H54 (cell line): ENCODE data around the gene FGFR3.

Source experiments
- DNase-seq: peaks from one replicate; pipeline ENCODE4 v3.0.0; 2011; ENCODE audit warnings: low spot score, mixed read lengths; ENCODE audit not compliant: insufficient read length
- FAIRE-seq: peaks from 3 replicates; lab custom pipeline; 2011; peaks lifted over from hg19 to GRCh38; lab: Jason Lieb, UNC
- POLR2A ChIP-seq: IDR thresholded peaks from 2 replicates; pipeline ENCODE4 v1.6.1; 2011; ENCODE audit warnings: low read depth, mild to moderate bottlenecking, low read length

FGFR3 gene

GRCh38 chr4:1855333-1856070 is 62.4 kb downstream of the FGFR3 start:
- DNase-seq (no peak), FAIRE-seq (no peak)
- no peak; the same call in 1 of the 2 replicates for TF ChIP-seq POLR2A

- FAIRE-seq (no peak), DNase-seq (peak; percentile 85)
- TF ChIP-seq POLR2A: peak; percentile 73
Observed at GRCh38 chr4:1856071-1856942, 63.2 kb downstream of the FGFR3 start, which contains the start of gene LETM1. Gene LETM1 (minus strand): TSS chr4:1856156. CDS start chr4:1855950, 206 bp downstream.

DNA sequence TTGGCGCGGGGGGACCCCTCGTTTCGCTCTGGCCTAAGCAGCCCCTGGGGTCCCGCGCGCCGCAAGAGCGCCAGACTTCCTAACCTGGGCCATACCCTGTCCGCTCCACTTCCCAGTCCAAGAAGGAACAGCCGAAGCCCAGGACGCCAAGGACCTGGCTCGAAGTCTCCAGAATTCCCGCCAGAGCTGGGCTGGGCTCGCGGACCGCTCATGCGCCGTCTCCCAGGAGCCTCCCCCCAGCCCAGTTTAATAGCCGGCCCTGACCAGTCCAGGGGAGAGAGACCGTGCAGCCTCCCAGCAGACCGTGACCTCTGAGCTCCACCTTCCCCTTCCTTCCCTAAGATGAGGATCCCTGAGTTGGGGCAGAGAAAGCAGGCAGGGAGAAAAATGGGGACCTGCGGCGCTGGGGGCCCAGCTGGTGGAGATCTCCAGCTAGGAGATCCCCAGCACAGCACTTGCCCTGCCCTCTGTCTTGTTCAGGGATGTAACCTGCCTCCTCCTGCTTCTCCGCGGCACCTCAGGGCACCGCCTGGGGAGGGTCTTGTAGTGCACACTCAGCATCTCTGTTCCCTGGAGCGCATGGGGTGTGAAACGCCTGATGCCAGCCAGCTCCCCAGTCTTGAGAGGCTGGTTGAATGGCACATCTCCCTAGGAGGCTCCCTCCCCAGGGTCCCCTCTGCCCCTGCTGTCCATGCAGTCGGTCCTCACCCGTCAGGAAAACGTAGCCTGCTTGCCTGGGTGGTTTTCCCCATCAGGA is 64.0 kb downstream of the FGFR3 start:
- 0 out of 2 replicates have a peak, but pooled peaks have one; percentile 6 for TF ChIP-seq POLR2A
- FAIRE-seq (no peak), DNase-seq (no peak)

DNA sequence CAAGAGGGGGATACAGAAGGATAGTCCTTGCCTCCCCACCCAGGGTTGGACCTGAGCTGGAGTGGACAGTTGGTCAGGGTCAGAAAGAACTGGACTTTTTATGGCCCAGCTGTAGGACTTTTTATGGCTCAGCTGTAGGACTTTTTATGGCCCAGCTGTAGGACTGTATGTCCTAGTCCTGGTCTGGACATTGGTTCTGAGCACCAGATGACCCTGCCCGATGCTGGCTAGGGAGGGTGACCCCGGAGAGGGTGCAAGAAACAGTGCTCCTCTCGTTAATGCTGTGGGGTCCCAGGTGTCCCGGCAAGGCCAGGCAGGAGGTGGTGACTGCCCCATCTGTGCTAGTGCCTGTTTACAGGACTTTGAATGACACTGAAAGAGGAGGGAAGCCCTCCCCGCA is 64.8 kb downstream of the FGFR3 start:
- FAIRE-seq (no peak), DNase-seq (no peak)
- TF ChIP-seq POLR2A: no peak
